CD8-positive, alpha-beta memory T cell (primary cell): ENCODE data around the gene MDH1B. TPM values are rescaled to one million over a fixed set of nuclear protein-coding genes. Genes with fewer than 3 reads are reported as not detected.

Source experiments
- CTCF ChIA-PET: fragments of 350-600 bp; sonication (Branson Sonifier 250); formaldehyde crosslinking; loops from one replicate; lab custom pipeline; 2021; ENCODE audit warnings: antibody characterized with exemption; lab: Charles Lee
- POLR2A ChIA-PET: fragments of 350-600 bp; sonication (Branson Sonifier 250); formaldehyde crosslinking; loops from one replicate; lab custom pipeline; 2021; ENCODE audit warnings: antibody characterized with exemption; lab: Charles Lee
- DNase-seq, 5 donors: peaks; one replicate each; pipeline versions ENCODE4 v3.0.0 to v3.0.0-alpha.2; 2020 to 2022; ENCODE audit warnings: mixed read lengths in 1 of 5
- H3K27ac ChIP-seq: one replicate; pipeline ENCODE4 v1.7.0; 2013; ENCODE audit warnings: low read depth, mild to moderate bottlenecking, low read length, moderate library complexity
- H3K27me3 ChIP-seq: 2 replicates; pipeline ENCODE4 v1.7.0; 2013; ENCODE audit warnings: low read length, mild to moderate bottlenecking; ENCODE audit not compliant: insufficient read depth, poor library complexity, severe bottlenecking
- H3K36me3 ChIP-seq: 2 replicates; pipeline ENCODE4 v1.7.0; 2013; ENCODE audit warnings: mild to moderate bottlenecking, low read length, moderate library complexity; ENCODE audit not compliant: insufficient read depth
- H3K4me1 ChIP-seq: 2 replicates; pipeline ENCODE4 v1.7.0; 2013; ENCODE audit warnings: mild to moderate bottlenecking, low read length, moderate library complexity; ENCODE audit not compliant: insufficient read depth
- H3K4me3 ChIP-seq: 2 replicates; pipeline ENCODE4 v1.7.0; 2013; ENCODE audit warnings: mild to moderate bottlenecking, low read length
- H3K9me3 ChIP-seq: 2 replicates; pipeline ENCODE4 v1.7.0; 2013; ENCODE audit warnings: mild to moderate bottlenecking, low read length
- H3K27ac Mint-ChIP-seq, 8 donors: one replicate each; pipeline ENCODE4 v1.8.0; 2020 to 2021; ENCODE audit warnings: mixed read lengths in 8 of 8, mild to moderate bottlenecking in 6 of 8, inconsistent platforms in 3 of 8, moderate library complexity in 3 of 8
- H3K27me3 Mint-ChIP-seq, 2 donors: one replicate each; pipeline ENCODE4 v1.8.0; 2020 to 2021; ENCODE audit warnings: mixed read lengths in 2 of 2, mild to moderate bottlenecking in 1 of 2, moderate library complexity in 1 of 2
- H3K36me3 Mint-ChIP-seq, 3 donors: one replicate each; pipeline ENCODE4 v1.8.0; 2020 to 2021; ENCODE audit warnings: mixed read lengths in 3 of 3, inconsistent platforms in 1 of 3, mild to moderate bottlenecking in 1 of 3
- H3K4me1 Mint-ChIP-seq, 3 donors: one replicate each; pipeline ENCODE4 v1.8.0; 2020 to 2021; ENCODE audit warnings: mixed read lengths in 3 of 3, inconsistent platforms in 1 of 3, mild to moderate bottlenecking in 1 of 3
- H3K4me3 Mint-ChIP-seq, 7 donors: one replicate each; pipeline ENCODE4 v1.8.0; 2020 to 2021; ENCODE audit warnings: mixed read lengths in 7 of 7, mild to moderate bottlenecking in 6 of 7, moderate library complexity in 4 of 7, inconsistent platforms in 2 of 7
- H3K9me3 Mint-ChIP-seq, 5 donors: one replicate each; pipeline ENCODE4 v1.8.0; 2020 to 2022; ENCODE audit warnings: mixed read lengths in 5 of 5, mild to moderate bottlenecking in 3 of 5, moderate library complexity in 2 of 5, inconsistent platforms in 1 of 5
- polyA plus RNA-seq: library from polyadenylated mRNA; unstranded; fragments of 300-500 nt; fragmentation: Illumina TruSeq; gene quantifications from one replicate; pipeline ENCODE4 v1.2.3, GENCODE V29; 2021
- total RNA-seq, 2 experiments: library from RNA; stranded (reverse); gene quantifications; one replicate each; pipeline ENCODE4 v1.2.3, GENCODE V29; 2021

Gene MDH1B
- total and polyA plus RNA-seq, 3 experiments from 2014 or later: 0.15 to 1.2 (median 0.81) TPM

- Mint-ChIP-seq H3K27me3 (no peaks in the 10 kb centered on the region), H3K27ac (peak overlapping the region in 1 of 8 donors; percentile 47), H3K4me1 (peaks cover 7 to 10% (median 7%) of the 10 kb centered on the region in 3 donors), H3K4me3 (no peak overlapping the region), H3K9me3 (no peaks in the 10 kb centered on the region), H3K36me3 (peaks cover 0 to 5% (median 3%) of the 10 kb centered on the region in 3 donors)
- Histone ChIP-seq H3K4me3 (no peak overlapping the region), H3K27ac (no peak overlapping the region), H3K4me1 (peaks cover 7% of the 10 kb centered on the region), H3K36me3 (no peaks in the 10 kb centered on the region), H3K27me3 (no peaks in the 10 kb centered on the region), H3K9me3 (no peaks in the 10 kb centered on the region)
- DNase-seq: no peak
- ChIA-PET POLR2A (no interaction called here), CTCF (interaction anchor here (1.1 to 2.2 kb wide), 3 partner anchors 13 to 671 kb away, joined by 3 to 10 read pairs (median 3); no protein-coding TSS in a partner anchor)
Observed at GRCh38 chr2:206801418-206802189, 36.5 kb upstream of the MDH1B start.

DNA sequence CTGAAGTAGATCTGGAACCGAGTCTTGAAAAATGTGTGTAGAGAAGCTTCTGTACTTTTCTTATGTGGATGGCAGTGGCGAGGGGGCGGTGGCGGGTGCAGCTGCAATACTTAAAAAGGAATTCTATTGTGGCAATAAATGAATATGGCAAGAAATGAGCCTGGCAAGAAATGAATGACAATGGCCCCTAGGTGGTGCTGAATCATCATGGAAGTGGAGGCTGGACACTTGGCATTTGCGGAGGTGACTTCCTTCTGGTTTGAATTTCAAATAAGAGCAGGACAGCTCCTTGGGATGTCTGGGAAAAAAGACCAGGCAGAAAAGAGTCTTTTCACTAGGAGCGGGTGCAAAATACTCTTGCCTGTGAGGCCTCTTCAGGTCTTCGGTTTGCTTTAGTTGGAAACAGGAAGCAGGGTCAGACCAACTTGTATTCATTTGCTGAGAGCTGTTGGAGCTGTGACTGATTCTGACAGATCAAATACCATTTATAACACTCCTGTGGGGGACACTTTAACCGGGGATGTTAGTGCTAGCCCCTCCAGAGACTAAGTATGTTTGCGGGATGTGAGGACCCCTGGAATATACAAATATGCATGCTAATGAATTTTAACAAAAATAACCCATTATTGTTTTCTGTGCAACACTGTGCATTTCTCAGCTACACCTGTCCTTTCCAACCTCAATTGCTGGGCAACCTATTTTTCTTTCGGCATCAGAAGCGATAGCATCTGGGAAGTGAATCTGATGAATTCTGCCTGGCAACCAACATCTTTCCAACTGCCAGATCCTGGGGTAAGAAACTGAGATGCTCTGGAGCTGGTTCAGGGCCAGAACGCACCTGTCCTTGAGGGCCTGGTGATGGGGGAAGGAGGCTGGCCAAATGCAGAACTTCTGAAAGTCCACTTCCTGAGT lies 35.6 kb upstream of the MDH1B start:
- peaks cover 7 to 10% (median 7%) of the 10 kb centered on the region in 3 donors for H3K4me1 Mint-ChIP-seq
- Histone ChIP-seq H3K4me3 (peak overlapping the region; percentile 33), H3K27ac (no peak overlapping the region), H3K9me3 (no peaks in the 10 kb centered on the region), H3K4me1 (peaks cover 7% of the 10 kb centered on the region), H3K36me3 (no peaks in the 10 kb centered on the region), H3K27me3 (no peaks in the 10 kb centered on the region)
- peaks cover 0 to 8% (median 2%) of the 10 kb centered on the region in 3 donors for H3K36me3 Mint-ChIP-seq
- H3K27ac Mint-ChIP-seq: peak overlapping the region in 2 of 8 donors; percentile 30 to 42
- H3K9me3 Mint-ChIP-seq: no peaks in the 10 kb centered on the region
- DNase-seq: peak in 2 of 5 donors; percentile 9 to 47
- CTCF ChIA-PET: interaction anchor here (0.5 to 2.2 kb wide), 6 partner anchors 10 to 1174 kb away, joined by 3 to 10 read pairs (median 3); no protein-coding TSS in a partner anchor
- H3K27me3 Mint-ChIP-seq: no peaks in the 10 kb centered on the region
- H3K4me3 Mint-ChIP-seq: peak overlapping the region in 4 of 7 donors; percentile 48 to 74 (median 54)
- POLR2A ChIA-PET: no interaction called here

DNA sequence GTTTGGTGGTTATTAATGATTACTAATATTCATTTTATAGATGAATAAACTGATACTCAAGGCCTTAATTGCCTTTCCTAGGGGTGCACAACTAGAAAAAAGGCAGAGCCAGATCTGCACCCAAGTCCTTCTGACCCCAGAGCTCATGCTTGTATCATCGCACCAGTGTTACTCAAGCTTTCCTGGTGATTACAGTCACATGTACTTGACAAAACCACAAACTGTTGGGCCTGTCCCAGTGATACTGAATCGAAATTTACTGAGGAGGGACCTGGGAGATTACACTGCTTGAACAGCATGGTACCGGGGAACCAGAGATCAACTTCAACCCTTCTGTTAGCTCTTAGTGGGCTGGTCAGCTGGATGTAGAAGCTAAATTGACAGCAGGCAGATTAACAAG lies 34.0 kb upstream of the MDH1B start:
- Histone ChIP-seq H3K27ac (no peak overlapping the region), H3K9me3 (no peaks in the 10 kb centered on the region), H3K4me1 (peaks cover 7% of the 10 kb centered on the region), H3K4me3 (no peak overlapping the region), H3K27me3 (no peaks in the 10 kb centered on the region), H3K36me3 (no peaks in the 10 kb centered on the region)
- no peak overlapping the region for H3K27ac Mint-ChIP-seq
- H3K9me3 Mint-ChIP-seq: no peaks in the 10 kb centered on the region
- peaks cover 7 to 10% (median 7%) of the 10 kb centered on the region in 3 donors for H3K4me1 Mint-ChIP-seq
- no peak for DNase-seq
- H3K4me3 Mint-ChIP-seq: no peak overlapping the region
- ChIA-PET POLR2A (no interaction called here), CTCF (no interaction called here)
- H3K27me3 Mint-ChIP-seq: no peaks in the 10 kb centered on the region
- peaks cover 0 to 16% (median 2%) of the 10 kb centered on the region in 3 donors for H3K36me3 Mint-ChIP-seq

- H3K27me3 Mint-ChIP-seq: no peaks in the 10 kb centered on the region
- no peak for DNase-seq
- no peak overlapping the region for H3K4me3 Mint-ChIP-seq
- H3K36me3 Mint-ChIP-seq: peaks cover 0 to 22% (median 0%) of the 10 kb centered on the region in 3 donors
- H3K27ac Mint-ChIP-seq: no peak overlapping the region
- H3K27ac ChIP-seq: no peak overlapping the region
- H3K9me3 ChIP-seq: no peaks in the 10 kb centered on the region
- peaks cover 7 to 10% (median 7%) of the 10 kb centered on the region in 3 donors for H3K4me1 Mint-ChIP-seq
- no peak overlapping the region for H3K4me3 ChIP-seq
- H3K9me3 Mint-ChIP-seq: no peaks in the 10 kb centered on the region
- peaks cover 7% of the 10 kb centered on the region for H3K4me1 ChIP-seq
- no peaks in the 10 kb centered on the region for H3K36me3 ChIP-seq
- POLR2A ChIA-PET: no interaction called here
- H3K27me3 ChIP-seq: no peaks in the 10 kb centered on the region
- CTCF ChIA-PET: interaction anchor here (1.1 kb wide), 1 partner anchor 16 kb away, joined by 3 read pairs; no protein-coding TSS in a partner anchor
Observed at GRCh38 chr2:206798000-206798399, 32.9 kb upstream of the MDH1B start.

DNA sequence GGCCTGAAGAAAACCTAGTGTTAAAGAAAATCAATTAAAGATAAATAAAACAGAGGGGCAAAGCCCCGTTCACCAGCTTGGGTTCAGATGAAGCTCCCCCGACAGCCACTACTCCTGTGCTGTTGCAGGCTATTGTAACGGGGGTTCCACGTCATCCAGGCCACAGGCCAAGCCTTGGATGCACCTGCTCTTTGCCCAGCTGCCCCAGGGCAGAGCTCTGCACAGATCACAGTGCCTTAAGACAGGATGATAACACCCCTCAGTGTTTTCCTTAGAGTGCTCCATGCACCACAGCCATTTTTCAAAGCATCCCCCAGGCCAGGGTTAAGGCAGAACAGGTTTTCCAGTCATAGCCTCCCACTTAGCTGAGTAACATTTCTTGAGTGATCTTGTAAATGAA lies 32.2 kb upstream of the MDH1B start:
- Histone ChIP-seq H3K27ac (no peak overlapping the region), H3K27me3 (no peaks in the 10 kb centered on the region), H3K4me3 (no peak overlapping the region), H3K4me1 (peaks cover 7% of the 10 kb centered on the region), H3K36me3 (no peaks in the 10 kb centered on the region), H3K9me3 (no peaks in the 10 kb centered on the region)
- Mint-ChIP-seq H3K4me3 (no peak overlapping the region), H3K9me3 (no peaks in the 10 kb centered on the region), H3K27ac (no peak overlapping the region), H3K27me3 (no peaks in the 10 kb centered on the region), H3K4me1 (peaks cover 7 to 10% (median 7%) of the 10 kb centered on the region in 3 donors), H3K36me3 (peaks cover 0 to 26% (median 0%) of the 10 kb centered on the region in 3 donors)
- ChIA-PET CTCF (interaction anchor here (1.1 kb wide), 1 partner anchor 15 kb away, joined by 3 read pairs; no protein-coding TSS in a partner anchor), POLR2A (no interaction called here)
- no peak for DNase-seq

- DNase-seq: no peak
- peaks cover 0 to 68% (median 23%) of the 10 kb centered on the region in 3 donors for H3K36me3 Mint-ChIP-seq
- ChIA-PET POLR2A (no interaction called here), CTCF (interaction anchor here (1.1 to 2.4 kb wide), 2 partner anchors 11 to 23 kb away, joined by 3 to 10 read pairs; no protein-coding TSS in a partner anchor)
- Histone ChIP-seq H3K27me3 (no peaks in the 10 kb centered on the region), H3K27ac (no peak overlapping the region), H3K9me3 (no peaks in the 10 kb centered on the region), H3K4me3 (no peak overlapping the region), H3K36me3 (peaks cover 28% of the 10 kb centered on the region), H3K4me1 (no peaks in the 10 kb centered on the region)
- H3K9me3 Mint-ChIP-seq: no peaks in the 10 kb centered on the region
- H3K4me3 Mint-ChIP-seq: no peak overlapping the region
- no peaks in the 10 kb centered on the region for H3K27me3 Mint-ChIP-seq
- no peaks in the 10 kb centered on the region for H3K4me1 Mint-ChIP-seq
- no peak overlapping the region for H3K27ac Mint-ChIP-seq
Observed at GRCh38 chr2:206792645-206793044, 27.5 kb upstream of the MDH1B start.

GRCh38 chr2:206790311-206790935 lies 25.3 kb upstream of the MDH1B start:
- ChIA-PET CTCF (interaction anchor here (0.8 to 2.4 kb wide), 2 partner anchors 9 kb away, joined by 3 to 10 read pairs; no protein-coding TSS in a partner anchor), POLR2A (no interaction called here)
- Histone ChIP-seq H3K27me3 (no peaks in the 10 kb centered on the region), H3K4me1 (no peaks in the 10 kb centered on the region), H3K9me3 (no peaks in the 10 kb centered on the region), H3K4me3 (no peak overlapping the region), H3K27ac (no peak overlapping the region), H3K36me3 (peaks cover 43% of the 10 kb centered on the region)
- Mint-ChIP-seq H3K27ac (peak overlapping the region in 1 of 8 donors; percentile 32), H3K4me3 (no peak overlapping the region), H3K4me1 (no peaks in the 10 kb centered on the region), H3K27me3 (no peaks in the 10 kb centered on the region), H3K9me3 (no peaks in the 10 kb centered on the region), H3K36me3 (peaks cover 0 to 81% (median 31%) of the 10 kb centered on the region in 3 donors)
- no peak for DNase-seq
